HEK293T (cell line): ENCODE measurements around the gene SLC45A1.

Experiments
- CTCF ChIA-PET: fragments of 350-600 bp; formaldehyde crosslinking; extraction: SDS; loops from one replicate; lab custom pipeline; 2021; ENCODE audit warnings: antibody characterized with exemption, inconsistent platforms; lab: Yijun Ruan, JAX
- POLR2A ChIA-PET: fragments of 350-600 bp; formaldehyde crosslinking; extraction: SDS; loops from one replicate; lab custom pipeline; 2020; ENCODE audit warnings: antibody characterized with exemption, inconsistent platforms; lab: Yijun Ruan, JAX
- DNase-seq: peaks from one replicate; pipeline ENCODE4 v3.0.0; 2012; ENCODE audit warnings: mixed read lengths; ENCODE audit errors: extremely low spot score
- ARNT ChIP-seq: fragments of 450-650 bp; IDR thresholded peaks from 2 replicates; pipeline ENCODE4 v1.6.1; 2017; ENCODE audit warnings: mild to moderate bottlenecking
- BHLHE40 ChIP-seq: fragments of 450-650 bp; IDR thresholded peaks from 2 replicates; pipeline ENCODE4 v1.6.1; 2016; ENCODE audit warnings: mild to moderate bottlenecking, moderate library complexity, borderline replicate concordance
- CTBP1 ChIP-seq: fragments of 450-650 bp; IDR thresholded peaks from 2 replicates; pipeline ENCODE4 v1.6.1; 2016; ENCODE audit warnings: borderline replicate concordance
- ELF4 ChIP-seq: fragments of 450-650 bp; IDR thresholded peaks from 2 replicates; pipeline ENCODE4 v1.6.1; 2017; ENCODE audit warnings: antibody characterized with exemption
- FOXA1 ChIP-seq: fragments of 450-650 bp; IDR thresholded peaks from 2 replicates; pipeline ENCODE4 v1.6.1; 2016; ENCODE audit warnings: mild to moderate bottlenecking
- FOXK2 ChIP-seq: fragments of 450-650 bp; IDR thresholded peaks from 2 replicates; pipeline ENCODE4 v1.6.1; 2016; ENCODE audit warnings: mild to moderate bottlenecking
- FOXM1 ChIP-seq: fragments of 450-650 bp; IDR thresholded peaks from 2 replicates; pipeline ENCODE4 v1.6.1; 2017; ENCODE audit warnings: mild to moderate bottlenecking, borderline replicate concordance
- HDGF ChIP-seq: fragments of 450-650 bp; IDR thresholded peaks from 2 replicates; pipeline ENCODE4 v1.6.1; 2017; ENCODE audit warnings: antibody characterized with exemption, borderline replicate concordance
- L3MBTL2 ChIP-seq: fragments of 450-650 bp; conservative IDR thresholded peaks from 2 replicates; pipeline ENCODE4 v1.6.1; 2016; ENCODE audit warnings: mild to moderate bottlenecking
- LEF1 ChIP-seq: fragments of 450-650 bp; IDR thresholded peaks from 2 replicates; pipeline ENCODE4 v1.6.1; 2017; ENCODE audit warnings: mild to moderate bottlenecking, borderline replicate concordance
- NFRKB ChIP-seq: fragments of 450-650 bp; IDR thresholded peaks from 2 replicates; pipeline ENCODE4 v1.6.1; 2016; ENCODE audit warnings: mild to moderate bottlenecking, moderate library complexity
- SP1 ChIP-seq: fragments of 450-650 bp; IDR thresholded peaks from 2 replicates; pipeline ENCODE4 v1.6.1; 2017
- SUZ12 ChIP-seq: fragments of 450-650 bp; IDR thresholded peaks from 2 replicates; pipeline ENCODE4 v1.6.1; 2016; ENCODE audit warnings: mild to moderate bottlenecking
- TARDBP ChIP-seq: fragments of 450-650 bp; IDR thresholded peaks from 2 replicates; pipeline ENCODE4 v1.6.1; 2016
- ZNF384 ChIP-seq: fragments of 450-650 bp; IDR thresholded peaks from 2 replicates; pipeline ENCODE4 v1.6.1; 2016
- TF ChIP-seq, protein P1 (sequence below): fragments of 450-650 bp; IDR thresholded peaks from 2 replicates; pipeline ENCODE4 v1.6.1; 2016

The SLC45A1 gene

DNA sequence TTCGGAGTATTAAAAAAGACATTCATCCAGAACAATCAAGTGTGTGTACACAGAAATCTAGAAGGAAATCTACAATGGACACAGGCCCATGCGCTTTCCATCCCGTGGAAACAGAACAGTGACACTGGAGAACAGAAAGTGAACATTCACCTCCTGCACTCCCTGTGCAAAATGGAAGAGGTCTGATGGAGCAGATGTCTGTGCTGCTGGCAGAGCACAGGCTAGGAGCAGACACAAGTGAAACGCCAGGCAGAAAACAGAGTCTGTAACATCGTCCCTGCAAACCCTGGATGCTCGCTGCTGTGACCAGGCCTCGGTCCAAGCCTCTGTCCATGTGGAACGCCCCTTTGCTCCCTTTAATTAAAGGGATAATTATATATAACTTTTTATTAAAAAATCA is 36.1 kb downstream of the SLC45A1 start:
- TF ChIP-seq FOXK2: no peak
- TF ChIP-seq ZNF384: no peak
- no peak for TF ChIP-seq BHLHE40
- TF ChIP-seq SP1: no peak
- TF ChIP-seq, protein P1, sequence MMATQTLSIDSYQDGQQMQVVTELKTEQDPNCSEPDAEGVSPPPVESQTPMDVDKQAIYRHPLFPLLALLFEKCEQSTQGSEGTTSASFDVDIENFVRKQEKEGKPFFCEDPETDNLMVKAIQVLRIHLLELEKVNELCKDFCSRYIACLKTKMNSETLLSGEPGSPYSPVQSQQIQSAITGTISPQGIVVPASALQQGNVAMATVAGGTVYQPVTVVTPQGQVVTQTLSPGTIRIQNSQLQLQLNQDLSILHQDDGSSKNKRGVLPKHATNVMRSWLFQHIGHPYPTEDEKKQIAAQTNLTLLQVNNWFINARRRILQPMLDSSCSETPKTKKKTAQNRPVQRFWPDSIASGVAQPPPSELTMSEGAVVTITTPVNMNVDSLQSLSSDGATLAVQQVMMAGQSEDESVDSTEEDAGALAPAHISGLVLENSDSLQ: no peak
- no peak for TF ChIP-seq HDGF
- no peak for TF ChIP-seq SUZ12
- no peak for DNase-seq
- ChIA-PET CTCF (no interaction called here), POLR2A (no interaction called here)

DNA sequence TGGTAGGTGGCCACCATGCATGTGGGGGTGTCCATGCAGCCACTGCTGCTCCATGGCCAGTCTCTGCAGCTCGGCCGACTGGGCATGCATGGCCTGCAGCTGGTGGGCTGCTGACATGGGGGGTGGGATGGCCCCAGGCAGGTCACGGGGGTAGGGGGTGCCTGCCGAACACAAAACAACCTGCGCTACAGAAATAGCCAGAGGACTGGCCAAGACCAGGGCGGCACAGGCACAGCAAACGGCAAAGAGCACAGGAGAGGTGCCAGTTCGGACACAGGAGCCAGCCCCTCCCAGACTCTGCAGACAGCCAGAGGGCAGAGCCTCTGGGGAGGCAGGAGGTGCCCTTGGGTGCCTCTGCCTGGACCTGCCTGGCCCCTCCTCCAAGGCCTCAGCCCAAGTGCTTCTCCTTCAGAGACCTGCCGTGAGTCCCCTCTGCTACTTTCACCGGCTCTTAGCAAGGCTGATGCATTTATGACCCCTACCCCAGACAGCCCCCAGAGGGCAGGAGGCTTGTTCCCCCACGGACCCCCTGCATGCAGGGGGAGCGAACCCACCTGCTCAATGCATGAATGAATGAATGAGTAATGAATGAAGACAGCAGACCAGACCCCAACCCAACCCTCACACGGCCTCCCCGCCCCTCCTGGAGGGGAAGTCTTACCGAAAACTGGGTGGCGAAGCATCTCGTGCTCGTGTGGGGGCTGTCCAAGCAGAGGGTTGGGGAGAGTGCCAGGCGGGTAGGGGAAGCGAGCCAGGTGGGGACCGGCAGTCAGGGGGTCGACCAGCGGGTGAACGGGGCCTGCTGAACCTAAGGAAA is 37.7 kb downstream of the SLC45A1 start:
- ChIA-PET CTCF (no interaction called here), POLR2A (no interaction called here)
- no peak for DNase-seq
- no peak for TF ChIP-seq ZNF384
- no peak for TF ChIP-seq ARNT

DNA sequence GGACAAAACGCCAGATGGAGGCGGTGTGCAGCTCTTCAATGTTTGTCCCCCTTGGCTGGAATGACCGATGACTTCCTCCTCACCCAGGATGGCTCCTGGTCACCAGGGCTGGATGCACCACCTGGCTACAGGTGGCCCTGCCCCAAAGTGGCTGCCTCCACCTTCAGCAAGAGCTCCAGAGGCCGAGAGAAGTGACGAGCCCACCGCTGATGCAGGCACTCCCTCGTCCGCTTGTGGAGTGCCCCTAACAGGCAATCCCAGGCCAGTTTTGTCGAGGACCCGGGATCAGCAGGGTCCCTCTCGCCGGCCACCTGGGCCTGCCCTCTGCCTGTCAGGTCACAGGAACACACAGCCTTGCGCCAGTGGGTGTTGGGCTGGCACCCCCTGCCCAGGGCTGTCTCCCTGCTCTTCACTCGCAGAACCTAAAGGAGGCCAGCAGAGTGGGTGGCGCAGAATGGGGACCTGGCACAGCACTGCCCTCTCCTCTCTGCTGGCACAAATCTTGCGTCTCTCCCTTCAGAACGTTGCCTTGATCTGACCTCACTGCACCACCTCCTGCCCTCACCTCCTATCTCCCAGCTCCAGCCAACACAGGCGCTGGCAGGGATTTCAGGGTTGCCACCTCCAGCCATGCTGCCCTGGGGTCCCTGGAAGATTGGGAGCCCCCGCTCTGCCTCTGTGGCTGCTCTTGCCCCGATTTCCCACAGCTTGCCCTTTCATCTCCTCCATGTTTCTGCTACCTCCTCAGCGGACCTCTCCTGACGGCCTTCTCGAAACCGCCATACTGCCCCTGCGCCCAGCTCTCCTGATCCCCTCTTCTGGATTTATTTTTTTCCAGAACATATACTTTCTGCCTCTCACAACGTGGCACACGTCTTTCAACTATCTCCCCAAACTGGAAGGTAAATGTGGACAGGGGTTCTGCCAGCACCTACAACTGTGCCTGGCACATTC is 38.6 kb downstream of the SLC45A1 start:
- DNase-seq: no peak
- POLR2A ChIA-PET: no interaction called here
- CTCF ChIA-PET: no interaction called here
- TF ChIP-seq FOXM1 (no peak), CTBP1 (no peak)

DNA sequence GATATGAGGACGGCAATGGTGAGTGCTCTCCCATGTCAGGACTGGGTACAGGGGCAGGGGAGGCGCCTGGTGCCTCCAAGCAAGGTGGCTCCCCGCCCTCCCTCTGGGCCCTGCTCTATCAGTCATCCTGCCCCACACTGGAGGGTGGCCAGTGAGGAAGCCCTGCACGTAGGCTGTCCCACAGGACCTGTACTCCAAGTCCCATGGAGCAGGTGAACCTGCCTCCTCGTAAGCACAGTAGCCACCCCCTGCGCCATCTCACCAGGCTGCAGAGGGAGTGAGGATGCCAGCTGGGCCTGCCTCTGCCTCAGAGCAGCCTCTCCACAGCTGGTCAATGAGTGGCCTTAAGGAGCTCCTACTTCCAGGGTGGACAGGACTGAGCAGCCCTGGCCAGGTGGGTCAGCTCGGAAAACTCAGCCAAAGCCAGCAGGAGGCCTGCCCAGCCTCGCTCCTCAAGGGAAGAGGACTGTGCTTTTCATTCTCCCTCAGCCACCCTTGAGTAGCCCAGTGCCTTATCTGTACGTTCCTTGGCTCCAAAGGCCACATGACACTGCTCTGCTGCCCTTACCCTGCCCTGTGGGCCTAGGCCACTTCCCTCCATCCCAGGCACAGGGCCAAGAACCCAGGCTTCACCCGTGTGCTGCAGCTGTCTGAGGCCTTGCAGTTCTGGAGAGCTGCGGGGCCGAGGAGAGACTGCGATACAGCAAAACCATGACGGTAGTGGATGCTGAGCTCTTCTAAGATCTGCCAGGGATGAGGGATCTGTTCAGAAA is 39.6 kb downstream of the SLC45A1 start:
- ChIA-PET CTCF (no interaction called here), POLR2A (no interaction called here)
- no peak for TF ChIP-seq BHLHE40
- no peak for TF ChIP-seq ZNF384
- no peak for TF ChIP-seq HDGF
- no peak for TF ChIP-seq FOXM1
- no peak for TF ChIP-seq TARDBP
- DNase-seq: no peak

DNA sequence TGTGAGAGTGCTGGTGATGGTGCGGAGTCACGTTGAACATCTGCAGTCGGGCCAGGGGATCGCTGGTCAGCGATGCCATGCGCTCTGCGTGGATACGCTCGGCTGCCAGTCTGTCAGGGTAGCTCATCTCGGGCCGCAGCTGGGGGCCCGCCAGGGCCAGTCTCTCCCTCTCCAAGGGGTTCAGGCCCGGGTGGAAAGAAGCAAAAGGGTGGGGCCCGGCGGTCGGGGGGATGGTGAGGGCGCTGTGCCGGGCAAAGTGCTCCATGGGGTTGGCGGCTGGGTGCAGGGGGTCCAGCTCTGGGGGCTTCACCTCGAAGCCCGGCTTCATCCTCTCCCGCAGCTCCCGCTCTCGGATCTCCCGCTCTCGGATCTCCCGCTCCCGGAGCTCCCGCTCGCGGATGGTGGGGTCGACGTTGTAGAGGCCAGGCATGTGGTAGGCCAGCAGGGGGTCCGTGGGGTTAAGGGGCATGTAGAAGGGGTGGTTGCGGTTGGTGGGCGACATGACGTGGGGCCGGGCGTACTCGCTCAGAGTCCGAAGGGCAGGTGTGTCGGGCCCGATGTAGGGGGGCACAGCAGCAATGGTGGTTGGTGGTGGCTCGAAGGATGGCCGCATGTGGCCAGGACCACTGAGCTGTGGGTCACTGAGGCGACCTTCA is 40.5 kb downstream of the SLC45A1 start:
- DNase-seq: no peak
- ChIA-PET CTCF (no interaction called here), POLR2A (no interaction called here)
- no peak for TF ChIP-seq FOXA1
- TF ChIP-seq, protein P1: no peak
- TF ChIP-seq SUZ12: no peak
- TF ChIP-seq NFRKB: no peak
- TF ChIP-seq ARNT: no peak
- no peak for TF ChIP-seq HDGF
- TF ChIP-seq FOXM1: no peak
- TF ChIP-seq SP1: no peak
- TF ChIP-seq CTBP1: no peak
- no peak for TF ChIP-seq L3MBTL2

DNA sequence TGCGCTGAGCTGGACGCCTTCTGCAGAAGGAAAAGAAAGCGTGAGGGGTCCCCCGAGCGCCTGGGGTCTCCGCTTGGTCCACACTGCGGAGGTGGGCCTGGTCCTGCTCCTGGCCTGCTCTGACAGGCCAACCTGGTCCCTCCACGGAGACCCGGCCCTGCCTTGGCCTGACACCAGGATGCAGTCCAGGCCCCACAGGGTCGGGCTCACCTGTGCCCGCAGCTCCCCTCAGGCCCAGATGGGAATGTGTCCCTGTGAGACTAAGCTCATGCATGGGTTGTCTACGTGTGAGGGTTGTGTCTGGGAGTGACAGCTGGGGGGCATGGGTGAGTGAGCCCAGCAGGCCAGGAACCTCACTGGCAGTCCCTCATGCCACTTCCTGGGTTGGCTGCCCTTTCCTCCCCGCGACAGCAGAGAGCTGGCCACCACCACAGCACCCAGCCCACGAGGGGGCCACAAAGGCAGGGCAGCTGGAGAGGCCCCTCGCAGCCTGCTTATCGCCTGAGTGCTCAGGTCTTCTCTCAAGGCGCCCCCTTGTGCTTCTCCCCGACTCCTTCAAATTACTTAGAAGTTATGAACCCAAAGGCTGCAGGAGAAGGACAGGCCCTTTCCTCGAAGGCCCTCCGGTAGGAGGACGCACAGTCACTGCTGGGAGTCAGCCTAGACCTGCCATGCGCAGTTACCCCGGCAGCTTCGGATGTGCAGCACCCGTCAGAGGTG is 41.1 kb downstream of the SLC45A1 start:
- TF ChIP-seq SUZ12 (no peak), LEF1 (no peak), L3MBTL2 (no peak), BHLHE40 (no peak), FOXA1 (no peak), NFRKB (no peak), CTBP1 (no peak), ZNF384 (no peak), FOXK2 (no peak), ELF4 (no peak)
- POLR2A ChIA-PET: no interaction called here
- CTCF ChIA-PET: no interaction called here
- no peak for DNase-seq
